T-cell (primary cell): ENCODE measurements around the gene HSPA6. TPM values are rescaled to one million over a fixed set of nuclear protein-coding genes. Genes with fewer than 3 reads are reported as not detected.
"Not testable (repeated sequence)": the region's sequence is repeated elsewhere in the genome, so short reads cannot be mapped to it uniquely, and the experiment has no call there.

ENCODE experiments used
- ATAC-seq, 4 experiments: fragments of 200-7000 bp in 3 of 4; fragments of 150-1000 bp in 1 of 4; cut with Tn5 transposase; replicated peaks in 1 of 4; 1 replicate in 3 of 4; 2 replicates in 1 of 4; pipeline ENCODE4 v1.10.0; 2021; ENCODE audit warnings: moderate library complexity in 3 of 4, mild to moderate bottlenecking in 2 of 4, moderate number of reproducible peaks in 1 of 4
- CTCF ChIA-PET, 2 donors: fragments of 300-600 bp; sonication (Branson Sonifier 250); formaldehyde crosslinking; loops; one replicate each; lab custom pipeline; 2022; ENCODE audit warnings: antibody characterized with exemption in 2 of 2; lab: Charles Lee
- POLR2A ChIA-PET, 2 donors: fragments of 300-600 bp; sonication (Branson Sonifier 250); formaldehyde crosslinking; loops; one replicate each; lab custom pipeline; 2022; ENCODE audit warnings: antibody characterized with exemption in 2 of 2; lab: Charles Lee
- DNase-seq, 35 experiments: peaks; one replicate each; pipeline versions ENCODE4 v3.0.0 to v3.0.0-alpha.2; 2013 to 2023
- H3K27ac ChIP-seq: one replicate; pipeline ENCODE4 v1.5.1; 2013; ENCODE audit warnings: low read length
- H3K27me3 ChIP-seq, 2 experiments: replicated peaks in 1 of 2; 1 replicate in 1 of 2; 2 replicates in 1 of 2; pipeline versions ENCODE4 v1.6.1 to v1.7.0; 2013; ENCODE audit warnings: low read length in 1 of 2, mixed read lengths in 1 of 2; ENCODE audit not compliant: control insufficient read depth in 2 of 2, insufficient read depth in 2 of 2; ENCODE audit errors: extremely low read depth in 1 of 2
- H3K36me3 ChIP-seq, 2 donors: 1 replicate in 1 of 2; 2 replicates in 1 of 2; pipeline versions ENCODE4 v1.6.1 to v1.7.0; 2013; ENCODE audit warnings: low read length in 1 of 2; ENCODE audit not compliant: control insufficient read depth in 2 of 2, insufficient read depth in 1 of 2; ENCODE audit errors: extremely low read depth in 1 of 2
- H3K4me1 ChIP-seq, 2 experiments: 1 replicate in 1 of 2; 2 replicates in 1 of 2; pipeline versions ENCODE4 v1.6.1 to v1.7.0; 2013; ENCODE audit warnings: low read length in 2 of 2, mixed read lengths in 1 of 2; ENCODE audit not compliant: insufficient read depth in 2 of 2, control insufficient read depth in 1 of 2; ENCODE audit errors: extremely low read depth in 1 of 2
- H3K4me3 ChIP-seq, 2 donors: 1 replicate in 1 of 2; 2 replicates in 1 of 2; pipeline versions ENCODE4 v1.5.1 to v1.7.0; 2013; ENCODE audit warnings: mild to moderate bottlenecking in 2 of 2, low read length in 1 of 2, moderate library complexity in 1 of 2; ENCODE audit not compliant: control insufficient read depth in 1 of 2; ENCODE audit errors: extremely low read depth in 1 of 2
- H3K9me3 ChIP-seq: 2 replicates; pipeline ENCODE4 v1.7.0; 2013
- H3K27ac Mint-ChIP-seq, 2 donors: one replicate each; pipeline ENCODE4 v1.8.0; 2020 to 2021; ENCODE audit warnings: mild to moderate bottlenecking in 2 of 2, mixed read lengths in 2 of 2
- H3K27me3 Mint-ChIP-seq, 2 donors: one replicate each; pipeline ENCODE4 v1.8.0; 2021 to 2022; ENCODE audit warnings: mixed read lengths in 2 of 2
- H3K36me3 Mint-ChIP-seq: one replicate; pipeline ENCODE4 v1.8.0; 2021; ENCODE audit warnings: mixed read lengths
- H3K4me1 Mint-ChIP-seq, 3 donors: one replicate each; pipeline ENCODE4 v1.8.0; 2020 to 2022; ENCODE audit warnings: mixed read lengths in 3 of 3, mild to moderate bottlenecking in 1 of 3
- H3K4me3 Mint-ChIP-seq, 3 donors: one replicate each; pipeline ENCODE4 v1.8.0; 2020 to 2022; ENCODE audit warnings: mild to moderate bottlenecking in 3 of 3, mixed read lengths in 3 of 3, moderate library complexity in 3 of 3
- H3K9me3 Mint-ChIP-seq, 3 donors: one replicate each; pipeline ENCODE4 v1.8.0; 2020 to 2022; ENCODE audit warnings: mixed read lengths in 3 of 3
- WGBS: methylation state at CpG from one replicate; pipeline ENCODE4 v1.1.5; 2013; ENCODE audit warnings: missing lambda C conversion rate; ENCODE audit not compliant: insufficient coverage; 5-methylcytosine and 5-hydroxymethylcytosine counted together
- total RNA-seq, 35 experiments: library from RNA in 6 of 35; stranded (reverse) in 6 of 35; fragments of 120-200 nt in 1 of 35; gene quantifications; one replicate each; pipeline versions ENCODE4 v1.2.1 to v1.2.4 and lab custom pipeline; 2013 to 2026

The HSPA6 gene
- total RNA-seq, 5 donors from 2014 or later (not counting 1 experiment from before 2014, with no cell fraction given): 0.30 to 22.7 (median 5.7) TPM; not detected in 1

DNA sequence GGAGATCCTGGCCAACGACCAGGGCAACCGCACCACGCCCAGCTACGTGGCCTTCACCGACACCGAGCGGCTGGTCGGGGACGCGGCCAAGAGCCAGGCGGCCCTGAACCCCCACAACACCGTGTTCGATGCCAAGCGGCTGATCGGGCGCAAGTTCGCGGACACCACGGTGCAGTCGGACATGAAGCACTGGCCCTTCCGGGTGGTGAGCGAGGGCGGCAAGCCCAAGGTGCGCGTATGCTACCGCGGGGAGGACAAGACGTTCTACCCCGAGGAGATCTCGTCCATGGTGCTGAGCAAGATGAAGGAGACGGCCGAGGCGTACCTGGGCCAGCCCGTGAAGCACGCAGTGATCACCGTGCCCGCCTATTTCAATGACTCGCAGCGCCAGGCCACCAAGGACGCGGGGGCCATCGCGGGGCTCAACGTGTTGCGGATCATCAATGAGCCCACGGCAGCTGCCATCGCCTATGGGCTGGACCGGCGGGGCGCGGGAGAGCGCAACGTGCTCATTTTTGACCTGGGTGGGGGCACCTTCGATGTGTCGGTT, 477 bp downstream of the HSPA6 start:
- POLR2A ChIA-PET, H3K36me3 Mint-ChIP-seq, H3K27ac ChIP-seq, H3K36me3 ChIP-seq, H3K27me3 ChIP-seq, H3K27me3 Mint-ChIP-seq, CTCF ChIA-PET, H3K9me3 ChIP-seq, H3K9me3 Mint-ChIP-seq: not testable (repeated sequence)
- ATAC-seq (peak; percentile 18 to 31 (median 24)), DNase-seq (peak in 3 of 35 experiments; percentile 15 to 28 (median 21))
- WGBS: 6% methylated on average over 12 of the region's 55 CpGs
- peaks cover 0 to 17% of the 10 kb centered on the region in 2 experiments for H3K4me1 ChIP-seq
- peak overlapping the region; percentile 54 to 79 for H3K4me3 ChIP-seq
- H3K4me1 Mint-ChIP-seq: peaks cover 8 to 13% (median 8%) of the 10 kb centered on the region in 3 donors
- H3K4me3 Mint-ChIP-seq: peak overlapping the region; percentile 80 to 88 (median 82)
- peak overlapping the region in 1 of 2 donors; percentile 44 for H3K27ac Mint-ChIP-seq

- DNase-seq, H3K36me3 ChIP-seq, POLR2A ChIA-PET, ATAC-seq, H3K27me3 ChIP-seq, H3K9me3 ChIP-seq, H3K27ac ChIP-seq, CTCF ChIA-PET, H3K36me3 Mint-ChIP-seq, H3K27ac Mint-ChIP-seq, H3K27me3 Mint-ChIP-seq, H3K9me3 Mint-ChIP-seq: not testable (repeated sequence)
- Histone ChIP-seq H3K4me3 (peak overlapping the region in 1 of 2 donors; percentile 79), H3K4me1 (peaks cover 0 to 17% of the 10 kb centered on the region in 2 experiments)
- 59% methylated on average over 10 of the region's 23 CpGs for WGBS
- H3K4me3 Mint-ChIP-seq: peak overlapping the region; percentile 80 to 88 (median 82)
- peaks cover 13 to 18% (median 13%) of the 10 kb centered on the region in 3 donors for H3K4me1 Mint-ChIP-seq
Observed at GRCh38 chr1:161525321-161525720, 981 bp downstream of the HSPA6 start.

DNA sequence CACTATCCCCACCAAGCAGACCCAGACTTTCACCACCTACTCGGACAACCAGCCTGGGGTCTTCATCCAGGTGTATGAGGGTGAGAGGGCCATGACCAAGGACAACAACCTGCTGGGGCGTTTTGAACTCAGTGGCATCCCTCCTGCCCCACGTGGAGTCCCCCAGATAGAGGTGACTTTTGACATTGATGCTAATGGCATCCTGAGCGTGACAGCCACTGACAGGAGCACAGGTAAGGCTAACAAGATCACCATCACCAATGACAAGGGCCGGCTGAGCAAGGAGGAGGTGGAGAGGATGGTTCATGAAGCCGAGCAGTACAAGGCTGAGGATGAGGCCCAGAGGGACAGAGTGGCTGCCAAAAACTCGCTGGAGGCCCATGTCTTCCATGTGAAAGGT, 1.6 kb downstream of the HSPA6 start:
- ATAC-seq, POLR2A ChIA-PET, H3K36me3 ChIP-seq, H3K9me3 ChIP-seq, H3K36me3 Mint-ChIP-seq, DNase-seq, H3K27ac Mint-ChIP-seq, H3K27me3 ChIP-seq, H3K9me3 Mint-ChIP-seq, H3K4me3 ChIP-seq, H3K27me3 Mint-ChIP-seq, H3K27ac ChIP-seq: not testable (repeated sequence)
- peak overlapping the region in 1 of 3 donors; percentile 42 for H3K4me3 Mint-ChIP-seq
- CTCF ChIA-PET: interaction anchor here in 1 of 2 donors (0.5 kb wide), 1 partner anchor 168 kb away, joined by 3 read pairs; no protein-coding TSS in a partner anchor
- H3K4me1 ChIP-seq: peaks cover 0 to 17% of the 10 kb centered on the region in 2 experiments
- WGBS: 90% methylated on average over 3 of the region's 7 CpGs
- H3K4me1 Mint-ChIP-seq: peaks cover 13 to 19% (median 18%) of the 10 kb centered on the region in 3 donors

GRCh38 chr1:161528550-161528949, 4.2 kb downstream of the HSPA6 start:
- H3K9me3 Mint-ChIP-seq, ATAC-seq, H3K4me3 ChIP-seq, H3K36me3 ChIP-seq, CTCF ChIA-PET, H3K27ac Mint-ChIP-seq, DNase-seq, POLR2A ChIA-PET, H3K4me3 Mint-ChIP-seq, H3K27me3 Mint-ChIP-seq, H3K9me3 ChIP-seq, H3K36me3 Mint-ChIP-seq, H3K27ac ChIP-seq, H3K27me3 ChIP-seq: not testable (repeated sequence)
- peaks cover 7 to 18% of the 10 kb centered on the region in 2 experiments for H3K4me1 ChIP-seq
- no CpG with 5 or more reads among the region's 3 CpGs for WGBS
- H3K4me1 Mint-ChIP-seq: peaks cover 18 to 26% (median 18%) of the 10 kb centered on the region in 3 donors

DNA sequence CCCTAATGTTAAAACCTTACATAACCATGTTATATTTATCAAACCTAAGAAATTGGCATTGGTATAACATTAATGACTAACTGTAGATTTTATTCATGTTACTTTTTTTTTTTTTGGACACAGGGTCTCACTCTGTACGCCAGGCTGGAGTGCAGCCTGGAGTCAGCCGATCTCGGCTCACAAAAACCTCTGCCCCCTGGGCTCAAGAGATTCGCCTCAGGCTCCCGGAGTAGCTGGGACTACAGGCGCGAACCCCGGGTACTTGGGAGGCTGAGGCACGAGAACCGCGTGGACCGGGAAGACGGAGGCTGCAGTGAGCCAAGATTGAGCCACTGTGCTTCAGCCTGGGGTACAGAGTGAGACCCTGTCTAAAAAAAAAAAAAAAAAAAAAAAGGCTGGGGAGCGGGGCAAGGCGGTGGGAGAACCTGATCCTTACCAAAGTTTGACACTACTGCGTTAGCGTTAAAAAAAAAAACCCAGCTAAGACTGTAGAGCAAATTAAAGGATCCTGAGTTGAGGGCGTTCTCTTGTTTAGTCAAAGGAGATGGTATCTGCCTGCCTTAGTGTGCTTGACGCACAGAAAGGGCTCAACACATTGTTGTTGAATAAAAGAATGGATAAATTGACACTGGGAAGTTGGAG, 5.2 kb downstream of the HSPA6 start:
- Histone ChIP-seq H3K4me1 (peaks cover 7 to 18% of the 10 kb centered on the region in 2 experiments), H3K4me3 (peak overlapping the region; percentile 64 to 89)
- not testable (repeated sequence) for H3K9me3 Mint-ChIP-seq, H3K27me3 ChIP-seq, H3K27ac ChIP-seq, ATAC-seq, H3K36me3 Mint-ChIP-seq, H3K9me3 ChIP-seq, H3K27me3 Mint-ChIP-seq, H3K36me3 ChIP-seq
- Mint-ChIP-seq H3K27ac (peak overlapping the region; percentile 93 to 97), H3K4me3 (peak overlapping the region; percentile 93 to 98 (median 96)), H3K4me1 (peaks cover 14 to 21% (median 15%) of the 10 kb centered on the region in 3 donors)
- 32% methylated on average over 6 of the region's 19 CpGs for WGBS
- CTCF ChIA-PET: interaction anchor here in 1 of 2 donors (0.7 to 1.2 kb wide), 2 partner anchors 43 to 237 kb away, joined by 3 read pairs; no protein-coding TSS in a partner anchor
- POLR2A ChIA-PET: interaction anchor here in 1 of 2 donors (0.6 kb wide), 1 partner anchor 1434 kb away, joined by 4 read pairs; no protein-coding TSS in a partner anchor
- peak in 1 of 35 experiments; percentile 48 for DNase-seq

DNA sequence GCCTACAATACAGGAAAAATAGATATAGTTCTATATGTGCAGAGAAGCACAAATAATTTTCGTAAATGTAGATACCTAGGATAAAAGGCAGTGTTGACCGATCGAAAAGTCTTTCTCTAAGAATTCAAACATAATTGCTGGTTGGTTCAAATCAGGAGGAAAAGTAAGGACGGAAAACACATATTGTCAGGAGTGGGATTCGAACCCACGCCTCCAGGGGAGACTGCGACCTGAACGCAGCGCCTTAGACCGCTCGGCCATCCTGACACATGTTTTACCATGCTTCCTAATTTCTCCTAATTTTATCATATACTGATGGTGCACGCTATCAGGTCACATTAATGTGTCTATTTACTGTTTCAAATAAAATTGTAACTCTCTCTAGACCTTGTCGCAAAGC, 5.8 kb downstream of the HSPA6 start:
- not testable (repeated sequence) for H3K9me3 ChIP-seq, H3K27me3 ChIP-seq, H3K27me3 Mint-ChIP-seq, H3K36me3 ChIP-seq, H3K36me3 Mint-ChIP-seq, H3K9me3 Mint-ChIP-seq
- Mint-ChIP-seq H3K4me1 (peaks cover 11 to 21% (median 13%) of the 10 kb centered on the region in 3 donors), H3K27ac (peak overlapping the region; percentile 93 to 97), H3K4me3 (peak overlapping the region; percentile 93 to 98 (median 96))
- CTCF ChIA-PET: interaction anchor here (1.0 to 1.2 kb wide), 5 partner anchors 10 to 212 kb away, joined by 3 to 11 read pairs (median 3); no protein-coding TSS in a partner anchor
- peaks cover 7 to 13% of the 10 kb centered on the region in 2 experiments for H3K4me1 ChIP-seq
- peak overlapping the region; percentile 87 for H3K27ac ChIP-seq
- peak; percentile 20 to 80 (median 58) for DNase-seq
- WGBS: no CpG with 5 or more reads among the region's 13 CpGs
- H3K4me3 ChIP-seq: peak overlapping the region; percentile 64 to 89
- POLR2A ChIA-PET: interaction anchor here in 1 of 2 donors (0.6 kb wide), 1 partner anchor 1434 kb away, joined by 4 read pairs; no protein-coding TSS in a partner anchor
- ATAC-seq: peak; percentile 41 to 50 (median 44)
